HepG2 (cell line): Measurements from ENCODE around the gene ARHGEF6. TPM values are rescaled to one million over a fixed set of nuclear protein-coding genes. Genes with fewer than 3 reads are reported as not detected.

Experiments used
- ATAC-seq: fragments of 200-7000 bp; cut with Tn5 transposase; 3 replicates; pipeline ENCODE4 v1.9.1; 2020; ENCODE audit warnings: mild to moderate bottlenecking, moderate library complexity
- BruUV-seq: library from RNA; stranded (reverse); fragments of 400-500 nt; replicated peaks from 2 replicates; lab custom pipeline; 2021; lab: Mats Ljungman, UMichigan
- CTCF ChIA-PET: fragments of 300-600 bp; formaldehyde crosslinking; extraction: SDS; loops from one replicate; lab custom pipeline; 2021; ENCODE audit warnings: low total read pairs, inconsistent platforms, low intra/inter-chr PET ratio; lab: Yijun Ruan, JAX
- POLR2A ChIA-PET: fragments of 350-600 bp; sonication (Branson Sonifier 250); formaldehyde crosslinking; loops from one replicate; lab custom pipeline; 2020; ENCODE audit warnings: antibody characterized with exemption, inconsistent platforms; lab: Yijun Ruan, JAX
- DNase-seq: peaks from one replicate; pipeline ENCODE4 v3.0.0-alpha.2; 2015; ENCODE audit warnings: low spot score
- FAIRE-seq: peaks from 3 replicates; lab custom pipeline; 2011; peaks lifted over from hg19 to GRCh38; lab: Jason Lieb, UNC
- H2AFZ ChIP-seq: one replicate; pipeline ENCODE4 v1.6.1; 2011; ENCODE audit warnings: low read length, inconsistent platforms
- H3K27ac ChIP-seq: fragments of 300-600 bp; 3 replicates; pipeline ENCODE4 v1.8.0; 2011; ENCODE audit warnings: mixed run types, mild to moderate bottlenecking, mixed read lengths, low read length, inconsistent platforms; ENCODE audit not compliant: insufficient read depth; ENCODE audit errors: extremely low read length
- H3K27me3 ChIP-seq, 2 experiments: fragments of 200-600 bp in 1 of 2; 2 replicates in 1 of 2; 3 replicates in 1 of 2; pipeline versions ENCODE4 v1.6.0 to v1.8.0; 2011; ENCODE audit warnings: low read length in 2 of 2, mild to moderate bottlenecking in 2 of 2, moderate library complexity in 2 of 2, inconsistent platforms in 1 of 2; ENCODE audit not compliant: insufficient read depth in 2 of 2, control insufficient read depth in 1 of 2
- H3K36me3 ChIP-seq, 2 experiments: fragments of 200-600 bp in 1 of 2; replicated peaks in 1 of 2; 2 replicates in 1 of 2; 3 replicates in 1 of 2; pipeline versions ENCODE4 v1.5.1 to v1.8.0; 2011; ENCODE audit warnings: low read length in 2 of 2, inconsistent platforms in 1 of 2; ENCODE audit not compliant: insufficient read depth in 2 of 2, control insufficient read depth in 1 of 2
- H3K4me1 ChIP-seq: 2 replicates; pipeline ENCODE4 v1.5.1; 2012; ENCODE audit warnings: low read length, inconsistent platforms; ENCODE audit not compliant: insufficient read depth
- H3K4me2 ChIP-seq: 2 replicates; pipeline ENCODE4 v1.6.0; 2011; ENCODE audit warnings: low read depth, low read length, inconsistent platforms
- H3K4me3 ChIP-seq, 3 experiments: fragments of 200-600 bp in 1 of 3; sonication (generic), shearing (Covaris generic) in 1 of 3; replicated peaks in 1 of 3; 2 replicates each; pipeline ENCODE4 v1.5.1; 2011 to 2016; ENCODE audit warnings: low read length in 3 of 3, inconsistent platforms in 2 of 3, low read depth in 2 of 3, mild to moderate bottlenecking in 2 of 3, control low read depth in 1 of 3, mixed read lengths in 1 of 3; ENCODE audit not compliant: insufficient read depth in 1 of 3
- H3K79me2 ChIP-seq: one replicate; pipeline ENCODE4 v1.6.1; 2011; ENCODE audit warnings: low read length, inconsistent platforms; ENCODE audit not compliant: insufficient read depth
- H3K9ac ChIP-seq: 2 replicates; pipeline ENCODE4 v1.6.0; 2011; ENCODE audit warnings: mild to moderate bottlenecking, low read depth, low read length, inconsistent platforms; ENCODE audit not compliant: insufficient read depth
- H3K9me3 ChIP-seq: 2 replicates; pipeline ENCODE4 v1.5.1; 2012; ENCODE audit warnings: mild to moderate bottlenecking, low read length
- H4K20me1 ChIP-seq: 2 replicates; pipeline ENCODE4 v1.6.0; 2011; ENCODE audit warnings: inconsistent platforms, mild to moderate bottlenecking, low read length, moderate library complexity; ENCODE audit not compliant: insufficient read depth
- ONECUT2 ChIP-seq: sonication (generic); formaldehyde crosslinking; IDR thresholded peaks from 2 replicates; pipeline ENCODE4 v1.4.0; 2020; ENCODE audit warnings: missing genetic modification reagents
- ZNF703 ChIP-seq: sonication (generic); formaldehyde crosslinking; IDR thresholded peaks from 2 replicates; pipeline ENCODE4 v1.5.1; 2020; ENCODE audit warnings: missing genetic modification reagents, mild to moderate bottlenecking, moderate library complexity, borderline replicate concordance
- ZXDC ChIP-seq: sonication (generic); formaldehyde crosslinking; IDR thresholded peaks from 2 replicates; pipeline ENCODE4 v1.5.0; 2020; ENCODE audit warnings: mild to moderate bottlenecking, missing genetic modification reagents
- WGBS: methylation state at CpG from one replicate; pipeline ENCODE4 v1.1.6; 2017; ENCODE audit warnings: low lambda C conversion rate; 5-methylcytosine and 5-hydroxymethylcytosine counted together
- in situ Hi-C: cut with HindIII; loops from 2 replicates; pipeline ENCODE4 v1.10.0; 2017; ENCODE audit warnings: low pct_unique_long_range_greater_than_20kb; ENCODE audit not compliant: extremely low pct_ligation_motif_present
- intact Hi-C: fragments of 100-400 bp; cut with micrococcal nuclease; formaldehyde crosslinking; loops from one replicate; pipeline ENCODE4 v1.10.0; 2022; ENCODE audit not compliant: unreplicated experiment
- polyA plus RNA-seq, 8 experiments: library from polyadenylated mRNA; depleted of rRNA in 3 of 8; stranded (reverse) in 7 of 8; unstranded in 1 of 8; fragments of >200 nt; fragmentation: Illumina TruSeq in 4 of 8; extraction: Trizol in 4 of 8; gene quantifications; 2 replicates each; pipeline versions ENCODE4 v1.2.1 to v1.2.3, GENCODE V29; 2011 to 2016; ENCODE audit warnings: low read depth in 4 of 8, missing spikeins in 1 of 8, mixed read lengths in 1 of 8; ENCODE audit not compliant: insufficient read depth in 1 of 8
- total RNA-seq, 5 experiments: library from RNA; depleted of rRNA; stranded (reverse); fragments of >200 nt; fragmentation: Illumina TruSeq; extraction: Trizol; gene quantifications; 2 replicates each; pipeline ENCODE4 v1.2.3, GENCODE V29; 2016; ENCODE audit warnings: low read depth in 1 of 5

ARHGEF6 gene
- total and polyA plus RNA-seq, 2 of the 13 experiments (the other 11 are each of a cell fraction or from before 2014, with no cell fraction given), result 0.03 TPM; not detected in 1

DNA sequence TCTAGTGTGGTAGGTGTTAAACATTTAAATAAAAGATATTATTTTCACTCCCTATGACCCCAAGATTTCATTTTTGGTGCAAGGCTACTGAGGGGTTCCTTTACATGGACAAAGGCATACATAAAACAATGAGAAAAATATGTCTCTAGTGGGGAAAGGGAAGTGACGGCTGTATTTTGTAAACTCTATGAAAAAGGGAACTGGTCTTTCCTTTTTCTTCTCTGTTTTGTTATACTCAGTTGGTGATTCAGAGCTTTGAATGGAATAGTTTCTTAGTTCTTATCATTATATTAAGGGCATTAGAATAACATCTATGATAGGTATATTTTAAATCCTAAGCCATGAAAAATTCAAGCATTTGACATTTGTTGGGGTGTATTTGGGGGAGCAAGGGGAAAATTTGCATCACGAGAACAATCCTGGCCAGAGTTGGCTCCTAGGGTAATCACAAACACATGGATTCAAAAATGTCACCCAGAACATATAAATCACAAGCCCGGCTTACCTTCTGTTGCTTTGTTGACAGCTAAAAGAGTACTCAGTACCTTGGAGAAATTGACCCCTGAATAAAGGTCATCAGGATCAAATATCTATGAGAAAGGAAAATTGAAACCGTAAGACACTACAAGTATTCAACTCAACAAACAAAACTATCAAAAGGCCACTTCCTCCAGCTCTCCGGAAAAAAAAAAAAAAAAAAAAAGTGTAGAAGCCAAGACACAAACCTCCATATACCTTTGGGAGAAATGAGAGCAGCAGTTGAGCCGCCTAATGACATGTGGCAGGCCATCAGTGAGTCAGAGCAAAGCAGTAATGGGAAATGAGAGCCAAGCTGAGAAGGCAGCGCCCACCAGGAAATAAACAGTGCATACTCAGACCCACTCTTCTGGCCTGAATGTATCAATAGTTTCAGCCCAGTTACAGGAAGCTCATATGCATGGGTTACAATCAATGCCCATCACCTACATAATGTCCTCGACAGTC lies 33.4 kb downstream of the ARHGEF6 start:
- BruUV-seq, result no TSS peak
- in situ Hi-C loops (no loop called here), intact Hi-C loops (no loop called here)
- DNase-seq (no peak), FAIRE-seq (no peak), ATAC-seq (no peak)
- CTCF ChIA-PET, result no interaction called here
- Histone ChIP-seq H2AFZ (no peak overlapping the region), H3K9ac (no peak overlapping the region), H3K79me2 (no peaks in the 10 kb centered on the region), H4K20me1 (no peaks in the 10 kb centered on the region), H3K4me1 (no peaks in the 10 kb centered on the region), H3K4me2 (no peak overlapping the region), H3K4me3 (no peak overlapping the region), H3K36me3 (no peaks in the 10 kb centered on the region), H3K9me3 (no peaks in the 10 kb centered on the region), H3K27ac (no peak overlapping the region), H3K27me3 (no peaks in the 10 kb centered on the region)
- no peak for TF ChIP-seq ONECUT2
- TF ChIP-seq ZXDC, result no peak
- TF ChIP-seq ZNF703 (CRISPR knock-in tag), result no peak
- POLR2A ChIA-PET, result no interaction called here
- WGBS, result 10% methylated on average over 6 of the region's 8 CpGs
